Fibroblast of skin of scalp (primary cell): Measurements from ENCODE around the gene ATPAF2.

Source experiments
- DNase-seq: peaks from one replicate; pipeline ENCODE4 v3.0.0-alpha.2; 2013

Gene ATPAF2

GRCh38 chr17:18039535-18040260 lies 730 bp upstream of the ATPAF2 start:
- no peak for DNase-seq

GRCh38 chr17:18038149-18038850 lies 668 bp downstream of the ATPAF2 start:
- DNase-seq = no peak

GRCh38 chr17:18037486-18037885 lies 1.5 kb downstream of the ATPAF2 start:
- DNase-seq = no peak

GRCh38 chr17:18035704-18036103 lies 3.3 kb downstream of the ATPAF2 start:
- no peak for DNase-seq

- DNase-seq = peak; percentile 86
Observed at GRCh38 chr17:18033442-18034099, 5.4 kb downstream of the ATPAF2 start.

GRCh38 chr17:18031955-18032354 lies 7.0 kb downstream of the ATPAF2 start:
- DNase-seq = peak; percentile 22

GRCh38 chr17:18028952-18029540 lies 9.9 kb downstream of the ATPAF2 start:
- no peak for DNase-seq

- no peak for DNase-seq
Observed at GRCh38 chr17:18028114-18028951, 10.6 kb downstream of the ATPAF2 start.

GRCh38 chr17:18027280-18027679 lies 11.7 kb downstream of the ATPAF2 start:
- no peak for DNase-seq

GRCh38 chr17:18025945-18026776 lies 12.8 kb downstream of the ATPAF2 start:
- peak; percentile 85 for DNase-seq

- DNase-seq = peak; percentile 22
Observed at GRCh38 chr17:18025241-18025944, 13.6 kb downstream of the ATPAF2 start.

GRCh38 chr17:18021372-18021771 lies 17.6 kb downstream of the ATPAF2 start:
- no peak for DNase-seq

GRCh38 chr17:18020971-18021370 lies 18.0 kb downstream of the ATPAF2 start:
- no peak for DNase-seq

GRCh38 chr17:18019838-18020154 lies 19.2 kb downstream of the ATPAF2 start:
- no peak for DNase-seq

GRCh38 chr17:18018411-18018921 lies 20.5 kb downstream of the ATPAF2 start:
- DNase-seq = no peak

- DNase-seq = peak; percentile 22
Observed at GRCh38 chr17:18017958-18018357, 21.0 kb downstream of the ATPAF2 start.

- DNase-seq = no peak
Observed at GRCh38 chr17:18016426-18016825, 22.5 kb downstream of the ATPAF2 start.

- DNase-seq = no peak
Observed at GRCh38 chr17:18015593-18015992, 23.4 kb downstream of the ATPAF2 start.

- no peak for DNase-seq
Observed at GRCh38 chr17:18014006-18014405, 25.0 kb downstream of the ATPAF2 start.

- no peak for DNase-seq
Observed at GRCh38 chr17:18011286-18011685, 27.7 kb downstream of the ATPAF2 start.
